Right renal cortex interstitium (tissue), 3 donors: ENCODE results near the gene GAS6. TPM values are rescaled to one million over a fixed set of nuclear protein-coding genes. Genes with fewer than 3 reads are reported as not detected.
"Not testable (repeated sequence)": the region's sequence is repeated elsewhere in the genome, so short reads cannot be mapped to it uniquely, and the experiment has no call there.

ENCODE experiments used
- DNase-seq, 3 donors: peaks; one replicate each; pipeline ENCODE4 v3.0.0-alpha.2; 2013; ENCODE audit warnings: low read depth in 3 of 3, low spot score in 2 of 3
- polyA plus RNA-seq, 3 donors: library from polyadenylated mRNA; unstranded; fragments of 120-200 nt; gene quantifications; one replicate each; pipeline ENCODE4 v1.2.1, GENCODE V29; 2013; ENCODE audit not compliant: insufficient read length in 3 of 3

The GAS6 gene
- 10 to 100 TPM; 22.2 to 25.8 (median 24.7) TPM for polyA plus RNA-seq

GRCh38 chr13:113863524-113864272 lies at the start of gene GAS6:
Gene GAS6, minus strand, starts transcription at chr13:113864076. Its CDS starts 156 bp downstream, at chr13:113863920.
- no peak for DNase-seq

DNA sequence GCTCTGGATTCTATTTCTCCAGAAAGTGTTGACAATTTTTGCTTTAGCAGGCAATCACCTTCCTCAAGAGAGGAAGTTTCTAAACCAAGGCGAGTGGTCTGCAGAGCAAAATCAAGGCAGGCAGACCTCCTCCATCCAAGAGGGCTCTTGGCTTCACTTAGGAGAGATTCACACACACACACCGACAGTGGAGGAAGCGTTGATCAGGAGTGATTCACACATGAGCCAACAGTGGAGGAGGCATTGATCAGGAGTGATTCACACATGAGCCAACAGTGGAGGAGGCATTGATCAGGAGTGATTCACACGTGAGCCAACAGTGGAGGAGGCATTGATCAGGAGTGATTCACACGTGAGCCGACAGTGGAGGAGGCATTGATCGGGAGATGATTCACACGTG lies 49.5 kb upstream of the GAS6 start:
- DNase-seq, result not testable (repeated sequence)

- no peak for DNase-seq
Observed at GRCh38 chr13:113912596-113912995, 48.7 kb upstream of the GAS6 start.

GRCh38 chr13:113907635-113908617 lies 44.0 kb upstream of the GAS6 start:
- DNase-seq, result no peak

DNA sequence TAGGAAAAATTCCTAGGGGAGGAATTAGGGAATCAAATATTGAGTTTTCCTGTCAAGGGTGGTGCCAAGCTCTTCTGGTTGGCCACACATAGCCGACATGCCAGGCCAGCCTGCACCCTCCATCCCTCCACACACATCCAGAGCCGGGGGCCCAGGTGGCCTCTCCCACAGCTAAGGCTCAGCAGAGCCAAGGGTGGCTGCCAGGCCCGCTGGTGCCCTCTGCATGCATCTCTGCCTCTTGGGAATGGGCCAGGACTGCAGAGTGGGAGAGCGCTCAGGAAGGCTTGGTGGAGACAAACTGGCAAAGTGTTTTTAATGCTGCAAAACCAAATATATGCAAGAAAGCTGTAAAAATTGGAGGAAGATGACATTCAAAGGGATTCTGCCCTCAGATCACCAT lies 42.7 kb upstream of the GAS6 start:
- DNase-seq, result no peak

GRCh38 chr13:113905942-113906341 lies 42.1 kb upstream of the GAS6 start:
- no peak for DNase-seq

GRCh38 chr13:113905018-113905417 lies 41.1 kb upstream of the GAS6 start:
- no peak for DNase-seq

GRCh38 chr13:113904411-113904810 lies 40.5 kb upstream of the GAS6 start:
- no peak for DNase-seq

DNA sequence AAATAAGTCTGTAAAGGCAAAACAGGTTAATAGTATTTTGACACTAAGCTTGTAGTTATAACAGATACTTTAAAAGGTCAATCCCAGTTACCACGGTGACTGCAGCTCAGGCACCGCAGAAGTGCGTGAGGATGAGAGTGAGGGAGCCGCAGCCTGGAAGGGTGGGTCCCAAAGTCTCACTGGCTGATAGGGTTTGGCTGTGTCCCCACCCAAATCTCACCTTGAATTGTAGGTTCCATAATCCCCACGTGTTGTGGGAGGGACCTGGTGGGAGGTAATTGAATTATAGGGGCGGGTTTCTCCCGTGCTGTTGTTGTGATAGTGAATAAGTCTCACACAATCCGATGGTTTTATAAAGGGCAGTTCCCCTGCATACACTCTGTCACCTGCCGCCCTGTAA lies 40.0 kb upstream of the GAS6 start:
- no peak for DNase-seq

DNA sequence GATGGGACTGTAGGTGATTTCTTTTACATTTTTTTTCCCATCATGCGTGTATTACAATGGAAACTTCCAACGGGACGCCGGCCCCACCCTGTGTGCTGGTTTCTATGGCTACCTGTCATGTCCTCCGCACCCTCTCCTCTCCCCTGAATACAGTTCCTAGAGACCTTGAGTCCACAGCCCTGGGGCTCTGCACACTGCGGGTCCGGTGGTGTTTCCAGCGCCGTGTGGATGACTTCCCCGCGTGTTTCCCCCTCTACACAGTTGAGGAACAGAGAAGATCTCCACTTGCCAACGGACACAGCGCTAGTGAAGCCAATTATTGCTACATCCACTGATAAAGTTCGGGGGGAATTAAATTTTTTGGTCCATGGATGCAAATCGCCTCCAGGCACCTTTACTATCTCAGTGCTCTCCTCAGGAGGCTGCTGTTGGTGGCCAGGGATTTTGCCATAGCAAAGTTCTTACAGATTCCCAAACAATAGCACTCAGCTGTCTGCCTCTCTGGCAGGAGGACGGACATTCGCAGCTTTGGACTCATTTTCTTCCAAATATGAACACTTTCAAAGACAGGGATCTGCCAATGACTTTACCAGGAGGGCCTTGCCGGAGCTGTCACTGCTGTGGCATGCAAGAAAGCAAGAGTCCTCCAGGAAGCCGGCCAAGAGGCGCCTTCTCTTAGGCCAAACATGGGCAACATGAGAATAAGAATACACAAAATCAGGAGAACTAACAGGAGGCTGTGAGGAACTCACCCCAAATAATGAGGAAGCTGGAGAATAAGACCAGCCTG lies 39.3 kb upstream of the GAS6 start:
- DNase-seq, result no peak

DNA sequence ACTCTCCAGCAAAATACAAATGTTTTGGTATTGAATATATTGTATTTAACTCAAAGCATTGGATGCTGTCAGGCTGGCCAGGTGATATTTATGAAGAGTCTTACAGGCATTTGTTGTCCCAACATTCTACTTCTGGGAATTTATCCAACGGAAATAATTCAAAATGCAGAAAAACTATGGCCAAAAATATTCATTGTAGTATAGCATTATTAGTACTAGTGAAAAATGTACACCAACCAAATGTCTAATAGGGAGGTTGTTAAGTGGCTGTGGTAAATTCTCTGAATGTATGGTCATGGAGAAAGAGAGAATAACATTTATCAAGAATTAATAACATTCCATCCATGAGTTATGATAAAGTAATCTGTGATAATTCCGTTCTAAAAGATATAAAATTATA lies 38.6 kb upstream of the GAS6 start:
- no peak for DNase-seq

DNA sequence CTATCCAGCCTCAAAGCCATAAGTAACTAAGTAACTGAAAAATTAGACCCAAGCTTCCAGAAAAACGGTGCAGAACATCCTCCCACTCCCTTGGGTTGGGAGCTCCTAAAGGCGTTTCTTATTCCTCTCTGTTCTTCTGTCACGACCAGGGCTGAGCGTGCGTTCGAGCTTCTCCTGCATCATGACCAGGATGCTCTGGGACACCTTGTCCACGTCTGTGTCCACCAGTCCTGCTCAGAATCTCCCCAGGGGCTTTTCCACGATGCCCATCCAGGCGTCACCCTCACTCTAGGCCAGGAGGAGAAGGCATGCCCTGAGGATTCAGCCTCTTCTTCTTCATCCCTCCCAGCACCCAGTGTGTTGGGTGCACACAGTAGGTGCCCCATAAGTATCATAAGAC lies 37.8 kb upstream of the GAS6 start:
- DNase-seq, result no peak

DNA sequence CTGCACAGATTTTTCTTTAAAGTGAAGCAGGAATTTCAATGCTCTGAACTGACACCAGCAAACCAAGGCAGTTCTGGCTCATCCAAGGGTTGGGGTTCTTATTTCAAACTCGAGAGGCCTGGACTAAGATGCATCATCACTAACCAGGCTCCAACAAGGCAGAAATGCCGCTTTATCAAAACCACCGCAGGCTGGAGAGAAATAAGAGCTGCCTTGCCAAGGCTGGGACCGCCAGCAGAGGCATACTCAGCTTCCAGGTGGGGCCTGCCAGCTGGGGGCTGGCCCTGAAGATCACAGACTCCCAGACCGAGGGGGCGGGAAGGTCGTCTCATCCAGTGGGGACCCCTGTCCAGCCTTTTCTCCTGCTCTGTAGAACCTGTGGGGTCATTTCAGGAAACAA lies 37.4 kb upstream of the GAS6 start:
- DNase-seq, result no peak

GRCh38 chr13:113900646-113901045 lies 36.8 kb upstream of the GAS6 start:
- DNase-seq, result no peak

GRCh38 chr13:113898391-113898790 lies 34.5 kb upstream of the GAS6 start:
- DNase-seq, result no peak

- DNase-seq, result no peak
Observed at GRCh38 chr13:113897966-113898365, 34.1 kb upstream of the GAS6 start.

GRCh38 chr13:113897161-113897560 lies 33.3 kb upstream of the GAS6 start:
- no peak for DNase-seq

DNA sequence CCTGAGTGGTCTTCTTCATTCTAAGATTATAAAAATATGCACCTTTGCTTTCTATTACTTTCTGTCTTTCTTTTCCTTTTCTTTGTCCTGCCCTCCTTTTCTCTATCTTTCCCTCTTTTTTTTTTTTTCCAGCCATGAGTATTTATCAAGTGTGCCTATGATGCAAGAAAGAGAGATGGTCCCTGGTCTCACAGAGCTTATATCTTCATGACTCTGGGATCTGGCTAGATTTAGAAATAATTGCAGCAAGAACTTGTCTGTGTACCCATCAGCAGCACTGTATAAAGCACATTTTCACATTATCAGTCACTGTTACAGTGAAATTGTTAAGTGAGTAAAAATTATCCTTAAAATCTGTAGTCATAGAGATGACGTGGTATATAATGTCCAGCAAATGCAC lies 31.6 kb upstream of the GAS6 start:
- DNase-seq, result no peak

GRCh38 chr13:113890774-113891480 lies 27.1 kb upstream of the GAS6 start:
- DNase-seq, result no peak

GRCh38 chr13:113889467-113889866 lies 25.6 kb upstream of the GAS6 start:
- no peak for DNase-seq
